ENCODE results near the gene S100A2. TPM values are rescaled to one million over a fixed set of nuclear protein-coding genes. Genes with fewer than 3 reads are reported as not detected.

S100A2 gene
- total RNA-seq, 1 experiment from 2014 or later: 147 TPM

- POLR2A ChIA-PET (ENCODE audit: unreplicated experiment): interaction anchor here (0.5 to 2.1 kb wide), 14 partner anchors 10 to 1988 kb away, joined by 3 to 25 read pairs (median 6); partner anchors contain the start of genes S100A16 and S100A4
- Histone ChIP-seq H2AFZ (peak within 1 kb of the TSS; percentile 18; the same call in 1 of the 2 replicates), H3K9me3 (ENCODE audit: insufficient read depth, low read depth) (no peaks in the 10 kb centered on the region), H3F3A (ENCODE audit: insufficient read depth, low read depth) (peaks cover 79% of the 10 kb centered on the region), H3K79me2 (ENCODE audit: low read depth) (peaks cover 21% of the 10 kb centered on the region), H3K36me3 (ENCODE audit: low read depth) (peaks cover 11% of the 10 kb centered on the region), H3K4me3 (peak within 1 kb of the TSS; percentile 85), H3K27me3 (ENCODE audit: insufficient read depth, low read depth) (no peaks in the 10 kb centered on the region), H4K20me1 (ENCODE audit: insufficient read depth) (peaks cover 10% of the 10 kb centered on the region), H3K27ac (peak within 1 kb of the TSS; percentile 81), H3K4me2 (peak within 1 kb of the TSS; percentile 97), H3K9me2 (ENCODE audit: insufficient read depth) (no peaks in the 10 kb centered on the region), H3K4me1 (replicated peaks; ENCODE audit: insufficient read depth) (peaks cover 68% of the 10 kb centered on the region)
- BruUV-seq (replicated peaks): TSS peak; percentile 65
- CTCF ChIA-PET: interaction anchor here (0.7 to 2.2 kb wide), 3 partner anchors 31 to 37 kb away, joined by 3 to 12 read pairs (median 4); no protein-coding TSS in a partner anchor
- intact Hi-C loops (cut with micrococcal nuclease; ENCODE audit: unreplicated experiment): loop anchor here (1.0 to 10.0 kb wide), 2 partner anchors 9 to 429 kb away; partner anchors contain the start of genes CREB3L4 and SLC39A1
- no peak for TF ChIP-seq EZH2 (IDR thresholded peaks at IDR 0.05; ENCODE audit: low read depth)
- no peak; the same call in 1 of the 2 replicates for TF ChIP-seq CTCF (conservative IDR thresholded peaks at IDR 0.05)
- DNase-seq: peak; percentile 51 to 56
These were observed 30.2 kb downstream of the S100A2 start, which contains the start of gene S100A6 for GRCh38 chr1:153535242-153536011. S100A6 (minus strand) TSS chr1:153535991; CDS start chr1:153535339, 652 bp downstream.

GRCh38 chr1:153534925-153535241, 30.8 kb downstream of the S100A2 start:
- H3F3A ChIP-seq (ENCODE audit: insufficient read depth, low read depth): peaks cover 78% of the 10 kb centered on the region
- H3K27me3 ChIP-seq (ENCODE audit: insufficient read depth, low read depth): no peaks in the 10 kb centered on the region
- CTCF ChIA-PET: interaction anchor here (2.2 kb wide), 1 partner anchor 33 kb away, joined by 12 read pairs; no protein-coding TSS in a partner anchor
- POLR2A ChIA-PET (ENCODE audit: unreplicated experiment): interaction anchor here (0.5 to 2.1 kb wide), 6 partner anchors 10 to 442 kb away, joined by 4 to 25 read pairs (median 11); partner anchors contain the start of gene S100A4
- H3K27ac ChIP-seq: peak overlapping the region; percentile 81
- no peak for DNase-seq
- TF ChIP-seq EZH2 (IDR thresholded peaks at IDR 0.05; ENCODE audit: low read depth) (no peak), CTCF (conservative IDR thresholded peaks at IDR 0.05) (no peak)
- no peak overlapping the region for H2AFZ ChIP-seq
- peak overlapping the region; percentile 85 for H3K4me3 ChIP-seq
- no peaks in the 10 kb centered on the region for H3K9me2 ChIP-seq (ENCODE audit: insufficient read depth)
- no peaks in the 10 kb centered on the region for H3K9me3 ChIP-seq (ENCODE audit: insufficient read depth, low read depth)
- H3K79me2 ChIP-seq (ENCODE audit: low read depth): peaks cover 21% of the 10 kb centered on the region
- peaks cover 63% of the 10 kb centered on the region for H3K4me1 ChIP-seq (replicated peaks; ENCODE audit: insufficient read depth)
- peaks cover 10% of the 10 kb centered on the region for H4K20me1 ChIP-seq (ENCODE audit: insufficient read depth)
- intact Hi-C loops (cut with micrococcal nuclease; ENCODE audit: unreplicated experiment): loop anchor here (10.0 kb wide), 1 partner anchor 430 kb away; the partner anchor contains the start of genes CREB3L4 and SLC39A1
- H3K4me2 ChIP-seq: peak overlapping the region; percentile 97
- BruUV-seq (replicated peaks): no TSS peak
- peaks cover 11% of the 10 kb centered on the region for H3K36me3 ChIP-seq (ENCODE audit: low read depth)

- no peak for TF ChIP-seq CTCF (conservative IDR thresholded peaks at IDR 0.05)
- TF ChIP-seq EZH2 (IDR thresholded peaks at IDR 0.05; ENCODE audit: low read depth): no peak
- H3F3A ChIP-seq (ENCODE audit: insufficient read depth, low read depth): peaks cover 73% of the 10 kb centered on the region
- no peak overlapping the region for H2AFZ ChIP-seq
- H3K4me3 ChIP-seq: peak overlapping the region; percentile 85
- H3K9me2 ChIP-seq (ENCODE audit: insufficient read depth): no peaks in the 10 kb centered on the region
- H3K4me1 ChIP-seq (replicated peaks; ENCODE audit: insufficient read depth): peaks cover 58% of the 10 kb centered on the region
- CTCF ChIA-PET: interaction anchor here (1.1 to 2.2 kb wide), 3 partner anchors 19 to 80 kb away, joined by 3 to 20 read pairs (median 12); no protein-coding TSS in a partner anchor
- no peaks in the 10 kb centered on the region for H3K9me3 ChIP-seq (ENCODE audit: insufficient read depth, low read depth)
- POLR2A ChIA-PET (ENCODE audit: unreplicated experiment): interaction anchor here (0.6 to 2.5 kb wide), 6 partner anchors 11 to 34 kb away, joined by 4 to 25 read pairs (median 12); partner anchors contain the start of gene S100A4
- H4K20me1 ChIP-seq (ENCODE audit: insufficient read depth): peaks cover 10% of the 10 kb centered on the region
- no peaks in the 10 kb centered on the region for H3K27me3 ChIP-seq (ENCODE audit: insufficient read depth, low read depth)
- intact Hi-C loops (cut with micrococcal nuclease; ENCODE audit: unreplicated experiment): loop anchor here (10.0 kb wide), 1 partner anchor 430 kb away; the partner anchor contains the start of genes CREB3L4 and SLC39A1
- peaks cover 11% of the 10 kb centered on the region for H3K36me3 ChIP-seq (ENCODE audit: low read depth)
- H3K4me2 ChIP-seq: peak overlapping the region; percentile 97
- H3K79me2 ChIP-seq (ENCODE audit: low read depth): peaks cover 21% of the 10 kb centered on the region
- BruUV-seq (replicated peaks): TSS peak; percentile 58
- peak overlapping the region; percentile 81 for H3K27ac ChIP-seq
- peak in 1 of 2 experiments; percentile 58 for DNase-seq
These were observed 31.3 kb downstream of the S100A2 start for GRCh38 chr1:153534226-153534924.

Measured in PC-9 (cell line).